Heart left ventricle (tissue), 16 donors: ENCODE results near the gene C10orf62. TPM values are rescaled to one million over a fixed set of nuclear protein-coding genes. Genes with fewer than 3 reads are reported as not detected.
"Not testable (repeated sequence)": the region's sequence is repeated elsewhere in the genome, so short reads cannot be mapped to it uniquely, and the experiment has no call there.

Source experiments
- ATAC-seq, 4 donors: fragments of 200-7000 bp; cut with Tn5 transposase; one replicate each; pipeline ENCODE4 v1.9.1; 2020 to 2022; ENCODE audit warnings: moderate library complexity in 4 of 4, mild to moderate bottlenecking in 3 of 4, moderate number of reproducible peaks in 1 of 4
- DNase-seq, 5 donors: peaks; one replicate each; pipeline ENCODE4 v3.0.0-alpha.2; 2020
- H3K27ac ChIP-seq, 12 donors: fragments of 200-600 bp; sonication (generic) in 4 of 12; one replicate each; pipeline versions ENCODE4 v1.5.0 to v1.8.0; 2016 to 2022; ENCODE audit warnings: mild to moderate bottlenecking in 2 of 12
- H3K27me3 ChIP-seq, 9 donors: fragments of 200-600 bp; sonication (generic) in 2 of 9; one replicate each; pipeline versions ENCODE4 v1.5.1 to v1.8.0; 2016 to 2022; ENCODE audit warnings: mild to moderate bottlenecking in 3 of 9
- H3K36me3 ChIP-seq, 9 donors: fragments of 200-600 bp; sonication (generic) in 2 of 9; one replicate each; pipeline versions ENCODE4 v1.5.0 to v1.8.0; 2018 to 2022; ENCODE audit warnings: mild to moderate bottlenecking in 2 of 9
- H3K4me1 ChIP-seq, 12 donors: fragments of 200-600 bp; sonication (generic) in 4 of 12; one replicate each; pipeline versions ENCODE4 v1.5.0 to v1.8.0; 2016 to 2022; ENCODE audit warnings: mild to moderate bottlenecking in 3 of 12
- H3K4me3 ChIP-seq, 12 donors: fragments of 200-600 bp; sonication (generic) in 4 of 12; one replicate each; pipeline versions ENCODE4 v1.5.0 to v1.8.0; 2017 to 2022; ENCODE audit warnings: mild to moderate bottlenecking in 9 of 12, moderate library complexity in 4 of 12
- H3K9me3 ChIP-seq, 12 donors: fragments of 200-600 bp; sonication (generic) in 4 of 12; one replicate each; pipeline versions ENCODE4 v1.5.0 to v1.8.0; 2016 to 2022; ENCODE audit warnings: mild to moderate bottlenecking in 1 of 12
- POLR2A ChIP-seq, 2 donors: fragments of 450-650 bp; IDR thresholded peaks; one replicate each; pipeline ENCODE4 v1.6.1; 2017; ENCODE audit warnings: antibody characterized with exemption in 2 of 2, mild to moderate bottlenecking in 2 of 2, moderate library complexity in 2 of 2
- WGBS, 4 donors: extraction: QIAGEN DNeasy Blood & Tissue Kit in 2 of 4; methylation state at CpG; one replicate each; pipeline versions ENCODE4 v1.1.5 to v1.1.7; 2013 to 2018; 5-methylcytosine and 5-hydroxymethylcytosine counted together
- intact Hi-C, 10 donors: fragments of 100-400 bp; cut with DNase I; formaldehyde crosslinking; loops; one replicate each; pipeline versions ENCODE4 v1.11.1 to v1.14.2; 2022
- polyA plus RNA-seq, 2 donors: library from polyadenylated mRNA; stranded (reverse); fragments of 200-250 nt; gene quantifications; one replicate each; pipeline ENCODE4 v1.2.3, GENCODE V29; 2013
- total RNA-seq, 9 donors: library from RNA; depleted of rRNA in 2 of 9; stranded (reverse); fragments of >200 nt in 2 of 9; fragmentation: NEBNext Ultra II Directional in 3 of 9; extraction: Animal tissue kit (Norgen Biotek cat#: 25700) in 3 of 9; gene quantifications; one replicate each; pipeline versions ENCODE4 v1.1.0 to v1.2.4, GENCODE V29; 2016 to 2023
- TF ChIP-seq, protein P1 (sequence below), 12 donors: fragments of 200-600 bp; sonication (generic) in 4 of 12; IDR thresholded peaks; one replicate each; pipeline versions ENCODE4 v1.5.0 to v1.8.0; 2018 to 2022; ENCODE audit warnings: antibody characterized with exemption in 12 of 12, mild to moderate bottlenecking in 5 of 12
- donor health status: ischemic (EF 13 %, LVEDD 7.1; RV severe dilation, severe dysfunction).
- donor health status: healthy with polysubstance abuse.
- donor health status: DM: no; HTN: yes; CAD: no.
- donor health status: DM: no; HTN: no; CAD: no.
- donor health status: ischemic (EF 25% LVEDD 6.9; RV normal size, moderate dysfunction).
- donor health status: ischemic (EF 25% LVEDD 5.7; RV mildly dilated, moderate dysfunction).
- donor health status: healthy.
- donor health status: DM: yes; HTN: yes; CAD: no.
- donor health status: ischemic (EF 35%, LVEDD 5.7; RV mildly dilated, moderate dysfunction).
- donor health status: nonischemic (EF 11% LVEDD 7.7; RV severe dilation, severe dysfunction).
- donor health status: DM: yes; HTN: yes; CAD: no.
- donor health status: PGD.
- donor health status: ischemic (EF 29% LVEDD 5.4; RV normal size, mild dysfunction).
- donor health status: nonischemic (EF 23%, LVEDD 6.1; RV moderate dilation, normal function).

The C10orf62 gene
- total and polyA plus RNA-seq, 11 donors: 0.24 to 2.1 (median 0.65) TPM

DNA sequence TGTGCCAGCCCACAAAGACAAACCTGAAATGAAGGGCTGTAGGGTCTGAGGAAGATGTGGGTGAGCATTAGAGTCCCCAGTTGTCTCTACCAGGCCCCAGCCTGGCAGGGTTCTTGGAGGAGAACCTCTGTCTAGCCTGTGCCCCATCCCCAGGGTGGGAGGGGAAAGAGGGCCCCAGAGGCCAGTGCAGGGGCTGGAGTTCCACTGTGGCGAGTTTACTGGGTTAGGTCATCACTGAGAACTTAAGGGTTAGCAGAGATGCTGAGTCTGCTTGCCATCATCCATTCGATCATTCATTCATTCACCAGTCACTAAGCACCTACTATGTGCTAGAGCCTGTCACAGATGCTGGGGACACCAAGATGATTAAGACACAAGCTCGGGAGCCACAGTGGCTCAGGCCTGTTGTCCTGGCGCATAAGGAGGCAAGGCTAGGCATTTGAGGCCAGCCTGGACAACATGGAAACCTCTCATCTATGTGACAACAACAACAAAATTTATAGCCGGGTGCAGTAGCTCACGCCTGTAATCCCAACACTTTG, 14.3 kb upstream of the C10orf62 start:
- Histone ChIP-seq H3K36me3 (peaks cover 0 to 13% (median 9%) of the 10 kb centered on the region in 9 donors), H3K27me3 (no peaks in the 10 kb centered on the region), H3K4me1 (peaks cover 0 to 50% (median 24%) of the 10 kb centered on the region in 12 donors), H3K27ac (peak overlapping the region; percentile 71 to 95 (median 88)), H3K9me3 (no peaks in the 10 kb centered on the region), H3K4me3 (peak overlapping the region in 1 of 12 donors; percentile 11)
- WGBS, 4 donors: 82 to 91% (median 85%) methylated on average over 6 of the region's 6 CpGs
- DNase-seq: no peak
- TF ChIP-seq, protein P1, sequence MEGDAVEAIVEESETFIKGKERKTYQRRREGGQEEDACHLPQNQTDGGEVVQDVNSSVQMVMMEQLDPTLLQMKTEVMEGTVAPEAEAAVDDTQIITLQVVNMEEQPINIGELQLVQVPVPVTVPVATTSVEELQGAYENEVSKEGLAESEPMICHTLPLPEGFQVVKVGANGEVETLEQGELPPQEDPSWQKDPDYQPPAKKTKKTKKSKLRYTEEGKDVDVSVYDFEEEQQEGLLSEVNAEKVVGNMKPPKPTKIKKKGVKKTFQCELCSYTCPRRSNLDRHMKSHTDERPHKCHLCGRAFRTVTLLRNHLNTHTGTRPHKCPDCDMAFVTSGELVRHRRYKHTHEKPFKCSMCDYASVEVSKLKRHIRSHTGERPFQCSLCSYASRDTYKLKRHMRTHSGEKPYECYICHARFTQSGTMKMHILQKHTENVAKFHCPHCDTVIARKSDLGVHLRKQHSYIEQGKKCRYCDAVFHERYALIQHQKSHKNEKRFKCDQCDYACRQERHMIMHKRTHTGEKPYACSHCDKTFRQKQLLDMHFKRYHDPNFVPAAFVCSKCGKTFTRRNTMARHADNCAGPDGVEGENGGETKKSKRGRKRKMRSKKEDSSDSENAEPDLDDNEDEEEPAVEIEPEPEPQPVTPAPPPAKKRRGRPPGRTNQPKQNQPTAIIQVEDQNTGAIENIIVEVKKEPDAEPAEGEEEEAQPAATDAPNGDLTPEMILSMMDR (IDR thresholded peaks at IDR 0.05): no peak
- TF ChIP-seq POLR2A (IDR thresholded peaks at IDR 0.05): no peak
- peak in 2 of 4 donors; percentile 4 to 5 for ATAC-seq
- intact Hi-C loops: loop anchor here in 1 of 10 donors (2.0 kb wide), 1 partner anchor 22 kb away; no protein-coding TSS in a partner anchor

GRCh38 chr10:97576487-97576886, 13.0 kb upstream of the C10orf62 start:
- Histone ChIP-seq H3K27ac (peak overlapping the region in 9 of 12 donors; percentile 25 to 95 (median 90)), H3K4me1 (peaks cover 0 to 42% (median 16%) of the 10 kb centered on the region in 12 donors)
- H3K27me3 ChIP-seq, DNase-seq, H3K4me3 ChIP-seq, ATAC-seq, intact Hi-C loops, H3K36me3 ChIP-seq, H3K9me3 ChIP-seq: not testable (repeated sequence)
- 51 to 76% (median 65%) methylated on average over 5 of the region's 5 CpGs for WGBS, 4 donors

DNA sequence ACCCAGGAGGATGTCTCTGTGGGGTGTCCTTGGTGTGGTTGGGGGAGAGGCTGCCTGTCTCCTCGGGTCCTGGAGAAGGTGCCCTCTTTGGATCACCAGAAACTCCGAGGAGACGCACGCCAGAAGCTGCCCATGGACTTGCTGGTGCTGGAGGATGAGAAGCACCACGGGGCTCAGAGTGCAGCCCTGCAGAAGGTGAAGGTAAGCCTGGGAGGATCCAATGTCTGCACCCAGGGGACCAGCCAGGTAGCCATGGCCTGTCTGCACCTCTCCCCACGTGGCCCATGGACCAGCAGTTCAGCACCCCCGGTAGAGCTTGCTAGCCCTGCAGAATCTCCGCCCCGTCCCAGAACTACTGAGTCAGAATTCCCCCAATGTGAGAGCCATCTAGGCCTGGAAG, 11.8 kb upstream of the C10orf62 start:
- H3K9me3 ChIP-seq: no peaks in the 10 kb centered on the region
- peaks cover 0 to 30% (median 8%) of the 10 kb centered on the region in 12 donors for H3K4me1 ChIP-seq
- TF ChIP-seq, protein P1 (IDR thresholded peaks at IDR 0.05): no peak
- TF ChIP-seq POLR2A (IDR thresholded peaks at IDR 0.05): no peak
- 79 to 94% (median 85%) methylated on average over 7 to 9 of the region's 9 CpGs for WGBS, 4 donors
- ATAC-seq: no peak
- H3K27ac ChIP-seq: peak overlapping the region in 7 of 12 donors; percentile 26 to 95 (median 47)
- intact Hi-C loops: no loop called here
- H3K36me3 ChIP-seq: peaks cover 0 to 5% (median 0%) of the 10 kb centered on the region in 9 donors
- no peak overlapping the region for H3K4me3 ChIP-seq
- H3K27me3 ChIP-seq: no peaks in the 10 kb centered on the region
- no peak for DNase-seq

GRCh38 chr10:97578171-97578844, 11.2 kb upstream of the C10orf62 start:
- Histone ChIP-seq H3K4me3 (peak overlapping the region in 4 of 12 donors; percentile 6 to 31 (median 21)), H3K4me1 (peaks cover 0 to 29% (median 6%) of the 10 kb centered on the region in 12 donors), H3K36me3 (peaks cover 0 to 5% (median 0%) of the 10 kb centered on the region in 9 donors), H3K9me3 (no peaks in the 10 kb centered on the region), H3K27ac (peak overlapping the region in 2 of 12 donors; percentile 90 to 95), H3K27me3 (no peaks in the 10 kb centered on the region)
- WGBS, 4 donors: 77 to 85% (median 81%) methylated on average over 33 to 40 of the region's 40 CpGs
- ATAC-seq: no peak
- TF ChIP-seq, protein P1 (IDR thresholded peaks at IDR 0.05): no peak
- no peak for TF ChIP-seq POLR2A (IDR thresholded peaks at IDR 0.05)
- DNase-seq: no peak
- intact Hi-C loops: no loop called here
